K562 (cell line): ENCODE data around the gene GAA.

Source experiments
- ARNT ChIP-seq, 2 experiments: fragments of 450-650 bp; IDR thresholded peaks; 2 replicates each; pipeline ENCODE4 v1.6.1; 2016; ENCODE audit warnings: mild to moderate bottlenecking in 1 of 2
- BHLHE40 ChIP-seq: IDR thresholded peaks from 2 replicates; pipeline ENCODE4 v1.6.1; 2011; ENCODE audit warnings: low read length, improper control_type of control experiment
- MYNN ChIP-seq, 2 experiments: sonication (generic); formaldehyde crosslinking in 1 of 2; IDR thresholded peaks; 2 replicates each; pipeline versions ENCODE4 v1.5.0 to v1.6.1; 2016 to 2020; ENCODE audit warnings: antibody characterized with exemption in 1 of 2, missing genetic modification reagents in 1 of 2
- NRF1 ChIP-seq, 2 experiments: fragments of 450-650 bp; IDR thresholded peaks in 1 of 2; conservative IDR thresholded peaks in 1 of 2; 2 replicates each; pipeline ENCODE4 v1.6.1; 2014; ENCODE audit warnings: mild to moderate bottlenecking in 2 of 2
- RCOR1 ChIP-seq, 2 experiments: IDR thresholded peaks; 2 replicates each; pipeline ENCODE4 v1.6.1; 2012; ENCODE audit warnings: low read depth in 2 of 2, low read length in 2 of 2, borderline replicate concordance in 1 of 2, improper control_type of control experiment in 1 of 2
- TEAD4 ChIP-seq, 2 experiments: sonication (generic) in 1 of 2; formaldehyde crosslinking in 1 of 2; IDR thresholded peaks; 2 replicates each; pipeline versions ENCODE4 v1.6.1 to v1.8.0; 2012 to 2022; ENCODE audit warnings: borderline replicate concordance in 1 of 2, inconsistent platforms in 1 of 2, low read length in 1 of 2, mild to moderate bottlenecking in 1 of 2, missing genetic modification reagents in 1 of 2
- ZNF3 ChIP-seq: fragments of 250-450 bp; sonication (Bioruptor Pico); IDR thresholded peaks from 2 replicates; pipeline ENCODE4 v1.5.0; 2021; ENCODE audit warnings: mild to moderate bottlenecking, moderate library complexity
- ZNF766 ChIP-seq: fragments of 200-800 bp; sonication (Bioruptor generic); conservative IDR thresholded peaks from 2 replicates; pipeline ENCODE4 v1.6.1; 2016; ENCODE audit warnings: missing genetic modification characterization, missing compliant biosample characterization
- TF ChIP-seq, protein P1 (sequence below): fragments of 200-600 bp; sonication (generic); IDR thresholded peaks from one replicate; pipeline ENCODE4 v1.6.1; 2012; ENCODE audit warnings: mild to moderate bottlenecking, low read depth, low read length, inconsistent platforms
- TF ChIP-seq, protein P2 (sequence below), 3 experiments: IDR thresholded peaks in 2 of 3; conservative IDR thresholded peaks in 1 of 3; 2 replicates each; pipeline ENCODE4 v1.5.1; 2011 to 2012; ENCODE audit warnings: low read length in 3 of 3, mild to moderate bottlenecking in 3 of 3, control low read depth in 2 of 3, improper control_type of control experiment in 1 of 3, inconsistent platforms in 1 of 3, low read depth in 1 of 3, mixed read lengths in 1 of 3, moderate library complexity in 1 of 3; ENCODE audit not compliant: insufficient read depth in 2 of 3

DNA sequence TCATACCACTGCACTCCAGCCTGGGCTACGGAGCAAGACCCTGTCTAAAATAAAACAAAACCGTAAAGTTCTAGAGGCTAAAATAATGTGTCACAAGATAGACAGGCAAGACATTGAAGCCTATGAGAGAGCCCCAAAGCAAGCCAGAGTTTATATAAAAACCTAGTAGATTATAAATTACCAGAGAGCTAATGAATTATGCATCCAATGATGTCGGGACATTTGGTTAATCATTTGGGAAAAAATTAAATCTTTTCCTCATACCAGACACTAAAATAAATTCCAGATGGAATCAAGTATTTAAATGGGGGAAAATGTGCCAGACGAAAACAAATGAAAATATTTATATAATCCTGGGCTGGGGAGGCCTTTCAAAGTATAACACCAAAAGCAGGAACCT is 40.7 kb upstream of the GAA start:
- TF ChIP-seq, protein P1, sequence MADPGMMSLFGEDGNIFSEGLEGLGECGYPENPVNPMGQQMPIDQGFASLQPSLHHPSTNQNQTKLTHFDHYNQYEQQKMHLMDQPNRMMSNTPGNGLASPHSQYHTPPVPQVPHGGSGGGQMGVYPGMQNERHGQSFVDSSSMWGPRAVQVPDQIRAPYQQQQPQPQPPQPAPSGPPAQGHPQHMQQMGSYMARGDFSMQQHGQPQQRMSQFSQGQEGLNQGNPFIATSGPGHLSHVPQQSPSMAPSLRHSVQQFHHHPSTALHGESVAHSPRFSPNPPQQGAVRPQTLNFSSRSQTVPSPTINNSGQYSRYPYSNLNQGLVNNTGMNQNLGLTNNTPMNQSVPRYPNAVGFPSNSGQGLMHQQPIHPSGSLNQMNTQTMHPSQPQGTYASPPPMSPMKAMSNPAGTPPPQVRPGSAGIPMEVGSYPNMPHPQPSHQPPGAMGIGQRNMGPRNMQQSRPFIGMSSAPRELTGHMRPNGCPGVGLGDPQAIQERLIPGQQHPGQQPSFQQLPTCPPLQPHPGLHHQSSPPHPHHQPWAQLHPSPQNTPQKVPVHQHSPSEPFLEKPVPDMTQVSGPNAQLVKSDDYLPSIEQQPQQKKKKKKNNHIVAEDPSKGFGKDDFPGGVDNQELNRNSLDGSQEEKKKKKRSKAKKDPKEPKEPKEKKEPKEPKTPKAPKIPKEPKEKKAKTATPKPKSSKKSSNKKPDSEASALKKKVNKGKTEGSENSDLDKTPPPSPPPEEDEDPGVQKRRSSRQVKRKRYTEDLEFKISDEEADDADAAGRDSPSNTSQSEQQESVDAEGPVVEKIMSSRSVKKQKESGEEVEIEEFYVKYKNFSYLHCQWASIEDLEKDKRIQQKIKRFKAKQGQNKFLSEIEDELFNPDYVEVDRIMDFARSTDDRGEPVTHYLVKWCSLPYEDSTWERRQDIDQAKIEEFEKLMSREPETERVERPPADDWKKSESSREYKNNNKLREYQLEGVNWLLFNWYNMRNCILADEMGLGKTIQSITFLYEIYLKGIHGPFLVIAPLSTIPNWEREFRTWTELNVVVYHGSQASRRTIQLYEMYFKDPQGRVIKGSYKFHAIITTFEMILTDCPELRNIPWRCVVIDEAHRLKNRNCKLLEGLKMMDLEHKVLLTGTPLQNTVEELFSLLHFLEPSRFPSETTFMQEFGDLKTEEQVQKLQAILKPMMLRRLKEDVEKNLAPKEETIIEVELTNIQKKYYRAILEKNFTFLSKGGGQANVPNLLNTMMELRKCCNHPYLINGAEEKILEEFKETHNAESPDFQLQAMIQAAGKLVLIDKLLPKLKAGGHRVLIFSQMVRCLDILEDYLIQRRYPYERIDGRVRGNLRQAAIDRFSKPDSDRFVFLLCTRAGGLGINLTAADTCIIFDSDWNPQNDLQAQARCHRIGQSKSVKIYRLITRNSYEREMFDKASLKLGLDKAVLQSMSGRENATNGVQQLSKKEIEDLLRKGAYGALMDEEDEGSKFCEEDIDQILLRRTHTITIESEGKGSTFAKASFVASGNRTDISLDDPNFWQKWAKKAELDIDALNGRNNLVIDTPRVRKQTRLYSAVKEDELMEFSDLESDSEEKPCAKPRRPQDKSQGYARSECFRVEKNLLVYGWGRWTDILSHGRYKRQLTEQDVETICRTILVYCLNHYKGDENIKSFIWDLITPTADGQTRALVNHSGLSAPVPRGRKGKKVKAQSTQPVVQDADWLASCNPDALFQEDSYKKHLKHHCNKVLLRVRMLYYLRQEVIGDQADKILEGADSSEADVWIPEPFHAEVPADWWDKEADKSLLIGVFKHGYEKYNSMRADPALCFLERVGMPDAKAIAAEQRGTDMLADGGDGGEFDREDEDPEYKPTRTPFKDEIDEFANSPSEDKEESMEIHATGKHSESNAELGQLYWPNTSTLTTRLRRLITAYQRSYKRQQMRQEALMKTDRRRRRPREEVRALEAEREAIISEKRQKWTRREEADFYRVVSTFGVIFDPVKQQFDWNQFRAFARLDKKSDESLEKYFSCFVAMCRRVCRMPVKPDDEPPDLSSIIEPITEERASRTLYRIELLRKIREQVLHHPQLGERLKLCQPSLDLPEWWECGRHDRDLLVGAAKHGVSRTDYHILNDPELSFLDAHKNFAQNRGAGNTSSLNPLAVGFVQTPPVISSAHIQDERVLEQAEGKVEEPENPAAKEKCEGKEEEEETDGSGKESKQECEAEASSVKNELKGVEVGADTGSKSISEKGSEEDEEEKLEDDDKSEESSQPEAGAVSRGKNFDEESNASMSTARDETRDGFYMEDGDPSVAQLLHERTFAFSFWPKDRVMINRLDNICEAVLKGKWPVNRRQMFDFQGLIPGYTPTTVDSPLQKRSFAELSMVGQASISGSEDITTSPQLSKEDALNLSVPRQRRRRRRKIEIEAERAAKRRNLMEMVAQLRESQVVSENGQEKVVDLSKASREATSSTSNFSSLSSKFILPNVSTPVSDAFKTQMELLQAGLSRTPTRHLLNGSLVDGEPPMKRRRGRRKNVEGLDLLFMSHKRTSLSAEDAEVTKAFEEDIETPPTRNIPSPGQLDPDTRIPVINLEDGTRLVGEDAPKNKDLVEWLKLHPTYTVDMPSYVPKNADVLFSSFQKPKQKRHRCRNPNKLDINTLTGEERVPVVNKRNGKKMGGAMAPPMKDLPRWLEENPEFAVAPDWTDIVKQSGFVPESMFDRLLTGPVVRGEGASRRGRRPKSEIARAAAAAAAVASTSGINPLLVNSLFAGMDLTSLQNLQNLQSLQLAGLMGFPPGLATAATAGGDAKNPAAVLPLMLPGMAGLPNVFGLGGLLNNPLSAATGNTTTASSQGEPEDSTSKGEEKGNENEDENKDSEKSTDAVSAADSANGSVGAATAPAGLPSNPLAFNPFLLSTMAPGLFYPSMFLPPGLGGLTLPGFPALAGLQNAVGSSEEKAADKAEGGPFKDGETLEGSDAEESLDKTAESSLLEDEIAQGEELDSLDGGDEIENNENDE, result no peak
- TF ChIP-seq MYNN (IDR thresholded peaks at IDR 0.05), result no peak
- TF ChIP-seq MYNN (CRISPR knock-in tag; IDR thresholded peaks at IDR 0.05), result no peak
- TF ChIP-seq, protein P2, sequence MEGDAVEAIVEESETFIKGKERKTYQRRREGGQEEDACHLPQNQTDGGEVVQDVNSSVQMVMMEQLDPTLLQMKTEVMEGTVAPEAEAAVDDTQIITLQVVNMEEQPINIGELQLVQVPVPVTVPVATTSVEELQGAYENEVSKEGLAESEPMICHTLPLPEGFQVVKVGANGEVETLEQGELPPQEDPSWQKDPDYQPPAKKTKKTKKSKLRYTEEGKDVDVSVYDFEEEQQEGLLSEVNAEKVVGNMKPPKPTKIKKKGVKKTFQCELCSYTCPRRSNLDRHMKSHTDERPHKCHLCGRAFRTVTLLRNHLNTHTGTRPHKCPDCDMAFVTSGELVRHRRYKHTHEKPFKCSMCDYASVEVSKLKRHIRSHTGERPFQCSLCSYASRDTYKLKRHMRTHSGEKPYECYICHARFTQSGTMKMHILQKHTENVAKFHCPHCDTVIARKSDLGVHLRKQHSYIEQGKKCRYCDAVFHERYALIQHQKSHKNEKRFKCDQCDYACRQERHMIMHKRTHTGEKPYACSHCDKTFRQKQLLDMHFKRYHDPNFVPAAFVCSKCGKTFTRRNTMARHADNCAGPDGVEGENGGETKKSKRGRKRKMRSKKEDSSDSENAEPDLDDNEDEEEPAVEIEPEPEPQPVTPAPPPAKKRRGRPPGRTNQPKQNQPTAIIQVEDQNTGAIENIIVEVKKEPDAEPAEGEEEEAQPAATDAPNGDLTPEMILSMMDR (IDR thresholded peaks at IDR 0.05 in 2 of 3, conservative IDR thresholded peaks at IDR 0.05 in 1 of 3; ENCODE audit: insufficient read depth in 2 of 3, low read depth in 1 of 3, low read length in 3 of 3), result no peak
- no peak for TF ChIP-seq NRF1 (conservative IDR thresholded peaks at IDR 0.05 in 1 of 2, IDR thresholded peaks at IDR 0.05 in 1 of 2)
- no peak for TF ChIP-seq TEAD4 (IDR thresholded peaks at IDR 0.05; ENCODE audit: low read length)
- TF ChIP-seq TEAD4 (CRISPR knock-in tag; IDR thresholded peaks at IDR 0.05; ENCODE audit: borderline replicate concordance), result no peak
- TF ChIP-seq RCOR1 (IDR thresholded peaks at IDR 0.05; ENCODE audit: borderline replicate concordance in 1 of 2, low read depth in 2 of 2, low read length in 2 of 2), result no peak
- TF ChIP-seq ARNT (IDR thresholded peaks at IDR 0.05), result no peak
- no peak for TF ChIP-seq ZNF3
- no peak for TF ChIP-seq BHLHE40
- TF ChIP-seq ZNF766 (CRISPR knock-in tag), result no peak
